OCI-LY3 (cell line): ENCODE results near the gene ADAM8.

ENCODE experiments used
- CTCF ChIP-seq: fragments of 200-600, 300-600 bp; sonication (generic); IDR thresholded peaks from 2 replicates; pipeline ENCODE4 v1.5.1; 2014; ENCODE audit warnings: antibody characterized with exemption, low read length, low read depth
- EZH2phosphoT487 ChIP-seq: fragments of 200-600 bp; shearing (Covaris generic); IDR thresholded peaks from 2 replicates; pipeline ENCODE4 v1.6.1; 2018; ENCODE audit warnings: antibody characterized with exemption, mixed run types, low read depth

GRCh38 chr10:133280391-133281059, 3.9 kb upstream of the ADAM8 start:
- TF ChIP-seq CTCF (no peak), EZH2phosphoT487 (no peak)
